HG03196 (cell line): ENCODE data around the gene CELF6.

ENCODE experiments used
- ATAC-seq: cut with Tn5 transposase; IDR thresholded peaks from one replicate; pipeline ENCODE4 v1.9.1; 2021; ENCODE audit not compliant: unreplicated experiment

CELF6 gene

GRCh38 chr15:72319985-72320671 is at the start of gene CELF6:
Gene CELF6 (minus strand): TSS chr15:72320157. CDS start chr15:72319874, 283 bp downstream.
- ATAC-seq: peak; percentile 50

- no peak for ATAC-seq
Observed at GRCh38 chr15:72368899-72369298, 48.9 kb upstream of the CELF6 start.

- no peak for ATAC-seq
Observed at GRCh38 chr15:72368325-72368724, 48.4 kb upstream of the CELF6 start.

- peak; percentile 77 for ATAC-seq
Observed at GRCh38 chr15:72365844-72366243, 45.9 kb upstream of the CELF6 start.

- no peak for ATAC-seq
Observed at GRCh38 chr15:72361176-72361575, 41.2 kb upstream of the CELF6 start.

- no peak for ATAC-seq
Observed at GRCh38 chr15:72358650-72359171, 38.8 kb upstream of the CELF6 start.

GRCh38 chr15:72358121-72358520 is 38.2 kb upstream of the CELF6 start:
- no peak for ATAC-seq

- ATAC-seq: no peak
Observed at GRCh38 chr15:72354496-72354895, 34.5 kb upstream of the CELF6 start.

GRCh38 chr15:72353266-72353665 is 33.3 kb upstream of the CELF6 start:
- ATAC-seq: no peak

GRCh38 chr15:72345806-72346205 is 25.8 kb upstream of the CELF6 start:
- no peak for ATAC-seq

- no peak for ATAC-seq
Observed at GRCh38 chr15:72345280-72345679, 25.3 kb upstream of the CELF6 start.

GRCh38 chr15:72344602-72345001 is 24.6 kb upstream of the CELF6 start:
- ATAC-seq: no peak

GRCh38 chr15:72342385-72342784 is 22.4 kb upstream of the CELF6 start:
- no peak for ATAC-seq

GRCh38 chr15:72341361-72341760 is 21.4 kb upstream of the CELF6 start:
- no peak for ATAC-seq

- no peak for ATAC-seq
Observed at GRCh38 chr15:72340366-72340765, 20.4 kb upstream of the CELF6 start.

- ATAC-seq: no peak
Observed at GRCh38 chr15:72339777-72340177, 19.8 kb upstream of the CELF6 start.

GRCh38 chr15:72338617-72339321 is 18.8 kb upstream of the CELF6 start:
- no peak for ATAC-seq

GRCh38 chr15:72338148-72338547 is 18.2 kb upstream of the CELF6 start:
- no peak for ATAC-seq

GRCh38 chr15:72334842-72335241 is 14.9 kb upstream of the CELF6 start:
- ATAC-seq: no peak

- ATAC-seq: no peak
Observed at GRCh38 chr15:72331021-72331420, 11.1 kb upstream of the CELF6 start.

- no peak for ATAC-seq
Observed at GRCh38 chr15:72323752-72324151, 3.8 kb upstream of the CELF6 start.

GRCh38 chr15:72319360-72319984 is 485 bp downstream of the CELF6 start:
- ATAC-seq: peak; percentile 32
